Inflammatory macrophage treated with lipopolysaccharide for 4 hours (primary cell): ENCODE results near the gene DYNC2LI1.
"Not testable (repeated sequence)": the region's sequence is repeated elsewhere in the genome, so short reads cannot be mapped to it uniquely, and the experiment has no call there.

Source experiments
- DNase-seq: peaks from one replicate; pipeline ENCODE4 v3.0.0-alpha.2; 2020

The DYNC2LI1 gene

DNA sequence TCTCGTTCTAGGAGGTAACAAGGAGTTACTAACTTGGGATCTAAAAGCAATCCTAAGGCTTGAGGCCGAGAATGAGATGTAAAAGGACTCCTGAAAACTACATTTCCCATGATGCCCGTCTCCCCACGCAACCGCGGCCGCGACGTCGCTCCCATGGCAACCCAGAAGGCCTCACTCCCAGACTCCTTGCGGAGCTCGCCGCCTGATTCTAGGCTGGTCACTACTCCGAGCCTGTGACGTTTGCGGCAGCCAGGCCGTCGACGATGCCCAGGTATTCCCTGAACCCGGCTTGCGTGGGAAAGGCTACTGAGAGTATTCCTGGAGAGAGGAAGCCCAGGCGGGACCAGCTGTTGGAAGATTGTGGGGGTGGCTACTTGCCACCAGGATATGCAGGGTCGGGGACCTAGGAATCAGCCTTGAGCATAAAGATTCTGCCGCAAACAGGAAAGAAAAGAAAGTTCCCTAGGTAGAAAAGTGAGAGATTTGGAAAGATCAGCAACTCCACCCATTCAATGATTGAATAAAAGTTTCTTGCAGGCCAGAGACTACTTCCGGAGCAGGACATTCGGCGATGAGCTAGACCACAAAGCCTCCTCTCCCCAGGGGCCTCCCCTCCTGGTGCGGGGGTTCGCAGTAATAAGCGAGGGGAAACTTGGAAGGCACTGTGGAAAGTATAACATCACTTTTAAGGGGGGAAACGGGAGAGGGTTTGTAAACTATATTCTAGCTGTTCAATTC is at the start of gene DYNC2LI1:
DYNC2LI1 (plus strand) TSS at position 164 of the 738 bp plus-strand sequence; CDS start at position 264, 100 bp downstream.
- DNase-seq: peak; percentile 90

DNA sequence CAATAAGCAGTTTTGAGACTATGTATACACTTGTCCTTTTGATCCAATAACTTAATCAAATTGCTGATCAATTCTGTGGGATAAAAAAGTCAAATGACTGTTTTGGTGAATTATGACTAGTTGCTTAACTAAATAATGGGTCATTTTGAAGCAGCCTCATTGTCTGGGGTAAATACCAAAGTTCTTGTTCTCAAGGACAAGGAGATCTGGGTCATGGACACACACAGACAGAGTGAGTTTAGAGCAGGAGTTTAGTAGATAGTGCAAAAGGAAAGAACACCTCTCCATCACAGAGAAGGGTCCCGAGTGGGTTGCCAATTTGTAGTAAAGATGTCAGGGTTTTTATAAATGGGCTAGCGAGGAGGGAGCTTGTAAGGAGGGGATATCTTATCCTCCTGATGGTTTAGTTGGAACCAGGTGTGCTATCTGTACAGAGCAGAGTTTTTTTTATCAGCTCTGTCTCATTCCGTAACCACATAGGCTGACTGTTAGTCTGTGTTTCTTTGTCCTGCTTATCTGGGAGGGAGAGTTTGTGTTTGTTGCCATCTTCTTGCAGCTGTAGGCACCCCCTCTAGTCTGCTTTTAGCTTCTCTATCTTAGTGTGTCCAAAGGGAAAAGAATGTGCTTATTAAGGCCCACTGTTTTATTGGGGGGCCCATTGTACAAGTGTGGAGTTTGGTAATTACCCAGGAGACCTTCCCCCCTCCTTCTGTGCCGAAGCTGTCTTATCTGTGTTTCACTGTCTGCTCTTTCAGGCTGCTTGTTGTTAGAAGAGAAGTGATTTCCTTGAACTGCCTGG is 48.9 kb upstream of the DYNC2LI1 start:
- DNase-seq: no peak

GRCh38 chr2:43725711-43726246 is 48.1 kb upstream of the DYNC2LI1 start:
- no peak for DNase-seq

DNA sequence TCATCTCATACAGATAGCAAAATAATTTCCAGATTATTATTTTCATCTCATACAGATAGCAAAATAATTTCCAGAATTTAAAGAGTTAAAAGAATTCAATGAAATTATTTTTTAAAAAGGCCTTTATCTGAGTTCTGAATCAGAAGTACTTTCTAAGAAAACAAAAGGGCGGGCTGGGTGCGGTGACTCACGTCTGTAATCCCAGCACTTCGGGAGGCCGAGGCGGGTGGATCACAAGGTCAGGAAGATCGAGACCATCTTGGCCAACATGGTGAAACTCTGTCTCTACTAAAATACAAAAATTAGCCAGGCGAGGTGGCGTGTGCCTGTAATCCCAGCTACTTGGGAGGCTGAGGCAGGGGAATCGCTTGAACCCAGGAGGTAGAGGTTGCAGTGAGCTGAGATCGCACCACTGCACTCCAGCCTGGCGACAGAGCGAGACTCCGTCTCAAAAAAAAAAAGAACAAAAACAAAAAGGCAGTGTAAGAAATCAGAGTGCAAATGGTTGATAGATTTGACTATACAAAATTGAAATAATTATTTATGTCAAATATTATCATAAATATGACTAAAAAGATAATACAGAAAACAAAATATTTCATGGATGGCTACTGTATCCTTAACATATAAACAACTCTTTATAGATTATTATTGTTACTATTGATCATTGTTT is 46.7 kb upstream of the DYNC2LI1 start:
- DNase-seq: not testable (repeated sequence)

GRCh38 chr2:43727634-43728014 is 46.2 kb upstream of the DYNC2LI1 start:
- no peak for DNase-seq

GRCh38 chr2:43729491-43730174 is 44.2 kb upstream of the DYNC2LI1 start:
- no peak for DNase-seq

GRCh38 chr2:43731211-43731610 is 42.6 kb upstream of the DYNC2LI1 start:
- DNase-seq: no peak

DNA sequence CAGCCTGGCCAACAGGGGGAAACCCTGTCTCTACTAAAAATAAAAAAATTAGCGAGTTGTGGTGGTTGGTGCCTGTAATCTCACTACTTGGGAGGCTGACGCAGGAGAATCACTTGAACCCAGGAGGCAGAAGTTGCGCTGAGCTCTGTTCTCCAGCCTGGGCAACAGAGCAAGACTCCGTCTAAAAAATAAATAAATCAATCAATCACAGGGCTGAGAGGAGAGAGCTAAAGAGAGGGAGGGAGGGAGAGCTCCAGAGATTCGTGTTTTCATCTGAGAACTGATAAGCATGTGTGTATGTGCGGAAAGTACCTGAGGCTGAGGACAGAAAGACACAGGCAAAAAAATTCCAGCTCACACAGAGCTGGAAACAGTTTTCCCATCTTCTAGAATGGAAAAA is 37.2 kb upstream of the DYNC2LI1 start:
- no peak for DNase-seq

DNA sequence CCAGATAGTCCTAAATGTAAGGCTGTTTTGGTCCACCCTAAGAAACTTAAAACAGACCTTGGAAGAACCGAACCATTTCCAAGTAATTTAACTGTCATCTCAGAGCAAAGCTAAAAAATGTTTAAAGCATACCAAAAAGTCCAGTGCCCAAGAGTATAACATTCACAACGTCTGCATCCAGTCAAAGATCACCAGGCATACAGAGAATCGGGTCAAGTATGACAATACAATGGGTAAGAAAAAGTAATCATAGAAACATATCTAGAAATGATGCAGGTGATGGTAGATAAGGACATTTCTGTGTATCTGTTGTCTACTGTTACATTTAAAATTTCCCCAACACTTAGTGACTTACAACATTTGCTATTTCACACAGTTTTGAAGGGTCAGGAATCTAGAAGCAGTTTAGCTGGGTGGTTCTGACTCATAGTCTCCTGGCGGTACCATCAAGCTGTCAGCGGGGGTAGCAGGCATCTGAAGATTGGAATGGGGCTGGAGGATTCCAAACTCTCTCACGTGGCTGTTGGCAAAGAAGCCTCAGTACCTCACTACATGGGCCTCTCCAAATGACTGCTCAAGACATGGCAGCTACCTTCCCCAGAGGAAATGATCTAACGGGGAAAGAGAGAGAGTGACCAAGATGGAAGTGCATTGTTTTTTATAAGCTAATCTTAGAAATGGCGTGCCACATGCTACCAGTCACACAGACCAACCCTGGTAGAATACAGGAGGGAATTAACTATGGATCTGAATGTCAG is 36.6 kb upstream of the DYNC2LI1 start:
- DNase-seq: no peak

DNA sequence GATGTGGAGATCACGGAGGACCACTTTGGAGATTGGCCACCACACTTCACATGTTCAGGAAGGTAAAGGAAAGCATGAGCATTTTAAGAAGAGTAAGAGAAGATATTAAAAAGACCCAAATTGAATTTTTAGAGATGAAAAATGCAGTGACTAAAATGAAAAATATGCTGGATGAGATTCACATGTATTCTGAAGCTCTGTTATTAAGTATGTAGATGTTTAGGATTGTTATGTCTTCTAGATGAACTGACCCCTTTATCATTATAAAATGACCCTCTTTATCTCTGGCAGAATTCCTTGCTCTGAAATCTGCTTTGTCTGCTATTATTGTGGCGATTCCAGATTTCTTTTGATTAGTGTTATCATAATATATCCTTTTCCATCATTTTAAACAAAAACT is 36.0 kb upstream of the DYNC2LI1 start:
- no peak for DNase-seq

GRCh38 chr2:43738257-43738656 is 35.6 kb upstream of the DYNC2LI1 start:
- DNase-seq: no peak

- DNase-seq: no peak
Observed at GRCh38 chr2:43743706-43744105, 30.1 kb upstream of the DYNC2LI1 start.

DNA sequence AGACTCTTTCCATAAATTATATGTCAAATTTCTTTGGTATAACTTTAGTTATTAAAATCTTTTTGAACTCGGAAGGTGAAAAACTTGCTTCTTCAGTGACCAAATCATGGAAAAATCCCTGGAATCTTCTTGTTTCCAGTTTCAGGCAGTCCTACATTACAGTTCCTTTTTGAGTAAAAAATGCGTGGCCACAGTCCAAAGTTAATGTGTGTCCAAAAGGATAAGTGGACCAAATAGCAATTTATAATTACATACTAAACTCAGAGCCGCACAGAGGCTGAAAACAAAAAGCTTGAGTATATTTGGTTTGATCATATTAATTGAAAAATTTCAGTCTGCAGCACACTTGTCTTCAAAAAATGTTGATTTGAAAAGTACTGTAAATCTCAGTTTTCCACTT is 28.4 kb upstream of the DYNC2LI1 start:
- no peak for DNase-seq

- DNase-seq: no peak
Observed at GRCh38 chr2:43748333-43748732, 25.5 kb upstream of the DYNC2LI1 start.

DNA sequence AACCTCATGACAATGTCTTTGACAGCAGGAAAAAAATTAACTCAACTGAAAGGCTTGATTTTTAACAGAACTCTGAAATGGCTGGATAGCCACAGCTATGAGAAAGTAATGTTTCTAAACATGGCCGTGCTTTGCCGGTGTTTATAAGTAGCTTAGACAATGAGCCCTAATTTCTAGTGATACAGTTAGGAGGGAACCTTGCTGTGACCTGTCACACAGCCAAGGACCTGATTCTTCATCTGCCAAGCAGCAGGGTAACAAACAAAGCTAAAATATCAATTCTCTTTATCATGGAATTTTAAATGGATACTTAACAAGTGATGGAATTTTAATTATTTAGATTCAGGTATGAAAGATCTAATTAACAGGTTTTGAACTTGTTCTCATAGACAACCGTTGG is 24.3 kb upstream of the DYNC2LI1 start:
- no peak for DNase-seq

DNA sequence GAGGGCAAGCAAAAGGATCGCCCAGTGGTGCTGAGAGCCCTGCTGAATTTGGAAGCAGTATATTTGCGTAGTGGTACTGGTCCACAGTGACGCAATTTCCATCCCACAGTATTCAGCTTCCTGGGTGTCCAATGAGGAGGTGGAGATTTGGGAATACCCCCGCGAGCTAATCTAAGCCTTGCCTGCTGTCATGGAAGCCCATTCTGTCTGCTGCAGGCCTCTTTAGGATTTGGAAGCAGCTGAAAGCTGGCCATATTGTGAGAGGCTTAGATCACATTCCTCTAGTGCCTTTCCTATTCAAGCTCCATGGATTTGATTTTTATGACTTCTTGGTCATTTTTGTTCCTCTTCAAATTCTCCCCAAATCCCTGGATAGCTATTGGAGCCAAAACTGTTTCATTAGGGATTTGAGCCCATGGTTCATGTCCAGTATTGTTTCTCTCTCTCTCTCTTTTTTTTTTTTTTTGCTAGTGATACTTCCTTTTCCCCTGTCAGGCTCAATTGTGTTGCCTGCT is 22.3 kb upstream of the DYNC2LI1 start:
- no peak for DNase-seq

GRCh38 chr2:43752302-43752701 is 21.5 kb upstream of the DYNC2LI1 start:
- DNase-seq: no peak

GRCh38 chr2:43754180-43754579 is 19.7 kb upstream of the DYNC2LI1 start:
- DNase-seq: no peak

DNA sequence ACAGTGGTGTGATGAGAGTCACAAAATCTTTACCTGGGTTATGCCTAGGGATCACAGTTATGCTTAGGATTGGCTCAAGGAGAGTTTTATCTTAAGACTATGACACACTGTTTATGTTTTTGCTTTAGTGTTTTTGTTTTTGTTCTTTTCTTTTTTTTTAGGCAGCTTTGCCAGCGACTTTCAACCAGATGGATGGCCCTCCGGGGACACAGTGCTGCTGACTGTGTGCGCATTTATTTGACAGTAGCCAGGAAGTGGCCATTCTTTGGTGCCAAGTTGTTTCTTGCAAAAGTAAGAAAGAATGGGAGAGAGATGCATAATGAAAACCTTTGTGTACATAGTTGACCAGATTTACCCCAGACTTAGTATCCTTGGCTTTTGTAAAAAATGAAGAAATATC is 15.1 kb upstream of the DYNC2LI1 start:
- no peak for DNase-seq

DNA sequence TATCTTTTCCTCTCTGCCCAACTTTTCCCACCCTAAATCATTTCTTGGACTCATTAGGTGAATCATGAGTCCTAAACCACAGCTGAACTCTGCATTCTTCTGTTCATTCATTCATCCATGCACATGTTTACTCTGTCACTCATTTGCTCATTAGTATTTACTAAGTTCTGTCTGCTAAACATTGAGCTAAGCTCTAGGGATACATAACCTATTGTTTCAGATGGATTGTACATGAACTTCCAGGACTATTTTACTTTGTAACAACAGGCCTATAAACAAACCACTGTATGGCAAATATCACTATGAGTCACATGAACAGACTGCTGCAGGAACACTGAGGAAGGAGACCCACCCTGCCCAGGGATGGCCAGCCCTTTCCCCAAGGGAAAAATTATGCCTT is 14.6 kb upstream of the DYNC2LI1 start:
- DNase-seq: no peak

- no peak for DNase-seq
Observed at GRCh38 chr2:43762286-43762685, 11.6 kb upstream of the DYNC2LI1 start.

DNA sequence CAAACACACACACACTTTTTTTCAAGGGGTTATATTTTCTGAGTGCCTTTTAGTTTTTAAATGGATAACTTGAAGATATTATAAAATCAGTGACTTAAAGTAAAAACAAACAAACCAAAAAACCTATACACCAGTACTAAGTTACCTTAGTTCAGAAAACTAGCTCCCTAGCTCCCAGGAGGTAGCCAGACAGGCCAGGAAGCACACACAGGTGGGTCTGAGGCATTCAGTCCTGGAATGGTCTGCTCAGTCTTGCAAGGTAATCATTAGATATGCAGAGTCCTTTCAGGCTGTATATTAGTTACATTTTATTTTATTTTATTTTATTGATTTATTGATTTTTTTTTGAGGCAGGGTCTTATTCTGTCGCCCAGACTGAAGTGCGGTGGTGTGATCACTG is 10.7 kb upstream of the DYNC2LI1 start:
- DNase-seq: no peak
